ENCODE data around the gene DDX19B.
"Not testable (repeated sequence)": the region's sequence is repeated elsewhere in the genome, so short reads cannot be mapped to it uniquely, and the experiment has no call there.

The DDX19B gene

DNA sequence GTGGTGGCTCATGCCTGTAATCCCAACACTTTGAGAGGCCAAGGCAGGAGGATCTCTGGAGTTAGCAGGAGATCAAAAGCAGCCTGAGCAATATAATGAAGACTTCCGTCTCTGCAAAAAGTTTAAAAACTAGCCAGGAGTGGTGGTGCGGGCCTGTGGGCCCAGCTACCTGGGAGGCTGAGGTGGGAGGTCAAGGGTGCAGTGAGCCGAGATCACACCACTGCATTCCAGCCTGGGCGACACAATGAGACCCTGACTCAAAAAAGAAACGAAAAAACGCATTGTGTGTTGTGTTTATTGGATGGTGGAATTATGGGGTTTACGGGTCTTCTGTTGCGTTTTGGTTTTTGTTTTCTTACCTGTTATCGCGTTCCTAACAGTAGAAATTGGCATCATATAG, 46.9 kb downstream of the DDX19B start:
- peak overlapping the region; percentile 68 for H3K27ac ChIP-seq
- no peak for TF ChIP-seq ZFX (IDR thresholded peaks at IDR 0.05)
- TF ChIP-seq, protein P1, sequence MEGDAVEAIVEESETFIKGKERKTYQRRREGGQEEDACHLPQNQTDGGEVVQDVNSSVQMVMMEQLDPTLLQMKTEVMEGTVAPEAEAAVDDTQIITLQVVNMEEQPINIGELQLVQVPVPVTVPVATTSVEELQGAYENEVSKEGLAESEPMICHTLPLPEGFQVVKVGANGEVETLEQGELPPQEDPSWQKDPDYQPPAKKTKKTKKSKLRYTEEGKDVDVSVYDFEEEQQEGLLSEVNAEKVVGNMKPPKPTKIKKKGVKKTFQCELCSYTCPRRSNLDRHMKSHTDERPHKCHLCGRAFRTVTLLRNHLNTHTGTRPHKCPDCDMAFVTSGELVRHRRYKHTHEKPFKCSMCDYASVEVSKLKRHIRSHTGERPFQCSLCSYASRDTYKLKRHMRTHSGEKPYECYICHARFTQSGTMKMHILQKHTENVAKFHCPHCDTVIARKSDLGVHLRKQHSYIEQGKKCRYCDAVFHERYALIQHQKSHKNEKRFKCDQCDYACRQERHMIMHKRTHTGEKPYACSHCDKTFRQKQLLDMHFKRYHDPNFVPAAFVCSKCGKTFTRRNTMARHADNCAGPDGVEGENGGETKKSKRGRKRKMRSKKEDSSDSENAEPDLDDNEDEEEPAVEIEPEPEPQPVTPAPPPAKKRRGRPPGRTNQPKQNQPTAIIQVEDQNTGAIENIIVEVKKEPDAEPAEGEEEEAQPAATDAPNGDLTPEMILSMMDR (conservative IDR thresholded peaks at IDR 0.05): no peak

DNA sequence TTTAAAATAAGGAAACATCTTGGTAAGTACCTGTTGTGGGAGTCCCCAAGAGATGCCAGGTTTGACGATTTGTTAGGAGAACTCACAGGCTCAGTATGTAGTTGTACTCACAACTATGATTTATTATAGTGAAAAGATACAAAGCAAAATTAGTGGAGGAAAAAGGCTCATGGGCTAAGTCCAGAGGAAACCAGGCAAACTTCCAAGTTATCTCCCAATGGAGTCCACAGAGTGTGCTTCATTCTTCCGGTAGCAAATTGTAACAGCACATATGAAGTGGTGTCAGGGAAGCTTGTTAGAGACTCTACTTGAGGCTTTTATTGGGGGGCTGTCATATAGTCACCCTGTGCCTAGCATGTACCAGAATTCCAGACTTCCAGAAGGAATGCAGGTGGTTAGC, 50.0 kb downstream of the DDX19B start:
- no peak overlapping the region for H3K27ac ChIP-seq
- TF ChIP-seq, protein P1 (conservative IDR thresholded peaks at IDR 0.05): no peak
- no peak for TF ChIP-seq ZFX (IDR thresholded peaks at IDR 0.05)

DNA sequence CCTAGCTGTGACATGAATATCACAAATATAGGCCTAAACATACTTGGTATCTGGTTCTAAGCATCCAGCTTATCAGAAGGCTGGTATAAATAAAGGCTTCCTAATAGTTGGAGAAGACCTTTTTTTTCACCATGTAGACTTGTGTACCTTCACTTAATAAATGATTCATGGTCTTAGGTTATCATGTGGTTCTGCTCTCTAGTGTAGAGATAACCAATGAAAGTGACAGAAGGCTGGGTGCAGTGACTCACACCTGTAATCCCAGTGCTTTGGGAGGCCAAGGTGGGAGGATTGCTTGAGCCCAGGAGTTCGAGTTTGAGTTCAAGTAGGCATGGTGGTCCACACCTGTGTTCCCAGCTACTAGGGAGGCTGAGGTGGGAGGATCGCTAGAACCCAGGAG, 50.8 kb downstream of the DDX19B start:
- TF ChIP-seq, protein P1 (conservative IDR thresholded peaks at IDR 0.05): no peak
- no peak for TF ChIP-seq ZFX (IDR thresholded peaks at IDR 0.05)

DNA sequence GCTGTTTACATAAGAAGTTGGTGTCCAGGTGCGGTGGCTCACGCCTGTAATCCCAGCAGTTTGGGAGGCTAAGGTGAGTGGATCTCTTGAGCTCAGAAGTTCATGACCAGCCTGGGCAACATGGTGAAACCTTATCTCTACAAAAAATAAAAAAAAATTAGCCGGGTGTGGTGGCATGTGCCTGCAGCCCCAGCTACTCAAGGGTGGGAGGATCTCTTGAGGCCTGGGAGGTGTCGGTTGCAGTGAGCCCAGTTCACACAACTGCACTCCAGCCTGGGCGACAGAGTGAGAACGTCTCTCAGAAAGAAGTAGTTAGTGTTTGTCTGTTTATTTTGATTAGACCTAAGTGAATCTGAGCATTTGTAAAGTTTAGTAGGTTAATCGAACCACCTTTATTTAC, 60.6 kb downstream of the DDX19B start:
- no peak overlapping the region for H3K27ac ChIP-seq
- TF ChIP-seq, protein P1 (conservative IDR thresholded peaks at IDR 0.05): no peak
- no peak for TF ChIP-seq ZFX (IDR thresholded peaks at IDR 0.05)

More for the DNA sequence above, 50.8 kb downstream of the DDX19B start:
- no peak overlapping the region for H3K27ac ChIP-seq

DNA sequence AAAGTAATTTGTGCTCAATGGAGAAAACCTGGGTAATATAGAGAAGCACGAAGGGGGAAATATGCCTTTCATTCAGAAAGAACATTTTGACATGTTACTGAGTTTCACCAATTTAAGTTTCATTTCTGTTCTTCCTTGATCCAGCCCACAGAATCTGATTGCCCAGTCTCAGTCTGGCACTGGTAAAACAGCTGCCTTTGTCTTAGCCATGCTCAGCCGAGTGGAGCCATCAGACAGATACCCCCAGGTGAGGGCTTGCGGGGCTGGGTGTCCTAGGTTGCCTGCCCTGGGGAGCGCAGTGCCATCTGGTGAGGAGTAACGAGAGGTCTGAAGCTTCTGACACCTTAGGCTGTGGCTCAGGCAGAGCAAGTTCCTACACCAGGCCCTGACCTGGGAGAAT, 65.4 kb downstream of the DDX19B start:
- no peak overlapping the region for H3K27ac ChIP-seq
- TF ChIP-seq, protein P1 (conservative IDR thresholded peaks at IDR 0.05): no peak
- no peak for TF ChIP-seq ZFX (IDR thresholded peaks at IDR 0.05)

DNA sequence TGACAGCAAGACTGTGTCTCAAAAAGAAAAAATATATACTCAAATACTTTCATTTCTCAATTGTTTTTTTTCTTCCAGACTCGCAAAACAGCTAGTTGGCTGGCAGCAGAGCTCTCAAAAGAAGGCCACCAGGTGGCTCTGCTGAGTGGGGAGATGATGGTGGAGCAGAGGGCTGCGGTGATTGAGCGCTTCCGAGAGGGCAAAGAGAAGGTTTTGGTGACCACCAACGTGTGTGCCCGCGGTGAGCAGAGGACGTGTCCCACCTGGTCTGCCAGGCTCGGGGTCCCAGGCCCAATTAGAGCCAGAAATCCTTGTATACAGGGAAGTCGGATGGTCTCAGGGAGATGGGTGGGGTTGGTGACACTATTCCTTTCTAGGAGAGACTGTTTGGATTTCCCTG, 71.2 kb downstream of the DDX19B start:
- H3K27ac ChIP-seq: not testable (repeated sequence)
- TF ChIP-seq, protein P1 (conservative IDR thresholded peaks at IDR 0.05): peak; percentile 75

DNA sequence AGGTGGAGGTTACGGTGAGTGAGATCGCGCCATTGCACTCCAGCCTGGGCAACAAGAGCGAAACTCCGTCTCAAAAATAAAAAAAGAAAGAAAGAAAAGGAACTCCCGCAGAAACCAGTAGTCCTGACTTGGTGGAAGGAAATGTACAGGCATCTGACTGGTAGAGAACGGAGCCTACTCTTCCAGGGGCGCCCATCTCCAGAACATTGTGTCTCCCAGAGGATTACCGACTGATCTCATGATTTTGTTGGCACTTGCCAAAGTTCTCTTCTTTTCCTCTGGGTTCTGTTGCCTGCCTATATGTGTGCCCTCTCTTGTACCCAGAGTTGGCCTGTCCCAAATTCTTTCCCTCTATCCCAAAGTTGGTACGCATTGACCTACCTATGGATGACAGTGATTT, 71.9 kb downstream of the DDX19B start:
- H3K27ac ChIP-seq: no peak overlapping the region
- TF ChIP-seq, protein P1 (conservative IDR thresholded peaks at IDR 0.05): no peak
- TF ChIP-seq ZFX (IDR thresholded peaks at IDR 0.05): no peak
